Urothelium cell line (cell line): ENCODE measurements around the gene POPDC3.
"Not testable (repeated sequence)": the region's sequence is repeated elsewhere in the genome, so short reads cannot be mapped to it uniquely, and the experiment has no call there.

Experiments
- DNase-seq: peaks from one replicate; pipeline ENCODE4 v3.0.0; 2011; ENCODE audit warnings: low spot score, mixed read lengths
- FAIRE-seq: peaks from 2 replicates; lab custom pipeline; 2011; peaks lifted over from hg19 to GRCh38; lab: Jason Lieb, UNC

Gene POPDC3

DNA sequence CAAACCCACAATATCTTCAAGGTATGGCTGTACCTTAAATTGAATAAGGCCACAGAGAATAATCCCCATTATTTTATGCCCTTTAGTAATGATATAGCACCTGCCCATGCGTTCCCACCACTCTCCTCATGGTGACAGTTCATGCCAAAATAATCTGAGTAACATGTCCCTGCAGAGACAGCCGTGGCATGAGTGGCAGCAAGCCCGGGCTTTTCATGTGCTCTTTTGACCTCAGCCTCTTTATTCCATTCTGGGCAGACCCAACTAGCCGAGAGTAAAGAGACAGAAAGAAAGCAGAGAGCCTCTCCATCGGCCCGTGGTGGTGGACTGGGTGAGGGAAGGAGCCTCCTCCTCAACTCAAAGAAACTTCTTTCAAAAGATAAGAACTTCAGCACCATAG lies 19.9 kb upstream of the POPDC3 start:
- FAIRE-seq, result no peak
- no peak for DNase-seq

DNA sequence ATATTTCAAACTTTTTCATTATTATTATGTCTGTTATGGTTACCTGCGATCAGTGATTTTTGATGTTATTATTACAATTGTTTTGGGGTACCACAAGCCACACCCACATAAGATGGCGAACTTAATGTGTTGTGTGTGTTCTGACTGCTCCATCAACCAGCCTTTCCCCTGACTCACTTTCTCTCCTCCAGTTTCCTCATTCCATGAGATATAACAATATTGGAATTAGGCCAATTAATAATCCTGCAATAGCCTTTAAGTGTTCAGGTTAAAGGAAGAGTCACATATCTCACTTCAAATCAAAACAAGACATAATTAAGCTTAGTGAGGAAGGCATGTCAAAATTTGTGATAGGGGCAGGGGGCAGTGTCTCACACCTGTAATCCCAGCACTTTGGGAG lies 16.3 kb upstream of the POPDC3 start:
- FAIRE-seq (no peak), DNase-seq (no peak)

DNA sequence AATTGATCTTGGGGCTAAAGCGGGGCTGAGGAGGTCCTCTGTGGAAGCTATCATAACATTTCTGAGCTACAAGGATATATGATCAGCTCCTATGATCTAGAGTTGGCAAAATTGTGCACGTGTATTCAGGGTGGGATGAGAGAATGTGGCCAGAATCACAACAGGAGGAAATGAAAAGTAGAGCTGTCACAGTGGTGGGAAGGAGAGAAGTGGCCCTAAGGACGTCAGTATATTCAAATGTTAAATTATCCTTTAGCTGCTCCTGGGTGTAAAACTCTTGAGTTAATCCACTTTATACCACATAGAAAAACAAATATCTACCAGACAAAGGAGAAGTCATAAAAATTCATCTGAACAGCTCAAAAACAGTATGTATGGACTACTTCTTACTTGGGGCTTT lies 14.8 kb upstream of the POPDC3 start:
- DNase-seq (no peak), FAIRE-seq (no peak)

DNA sequence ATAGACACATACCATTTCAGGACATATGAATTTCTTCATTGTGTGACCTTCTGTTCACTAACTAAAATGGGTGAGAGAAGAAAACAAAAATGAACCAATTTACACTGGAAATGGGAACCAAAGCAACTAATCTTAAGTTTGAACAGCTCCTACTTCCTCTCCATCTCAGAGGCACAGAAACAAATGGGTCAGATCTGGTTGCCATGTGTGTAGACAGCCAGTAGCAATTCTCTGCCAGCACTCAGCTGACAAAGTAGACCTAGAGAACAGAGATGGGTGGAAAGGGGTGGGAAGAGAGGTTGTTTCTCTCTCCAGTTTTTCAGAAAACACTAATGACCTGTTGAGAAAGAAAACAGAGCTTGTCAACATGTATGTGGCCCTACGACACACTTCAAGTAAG lies 14.3 kb upstream of the POPDC3 start:
- no peak for DNase-seq
- no peak for FAIRE-seq

DNA sequence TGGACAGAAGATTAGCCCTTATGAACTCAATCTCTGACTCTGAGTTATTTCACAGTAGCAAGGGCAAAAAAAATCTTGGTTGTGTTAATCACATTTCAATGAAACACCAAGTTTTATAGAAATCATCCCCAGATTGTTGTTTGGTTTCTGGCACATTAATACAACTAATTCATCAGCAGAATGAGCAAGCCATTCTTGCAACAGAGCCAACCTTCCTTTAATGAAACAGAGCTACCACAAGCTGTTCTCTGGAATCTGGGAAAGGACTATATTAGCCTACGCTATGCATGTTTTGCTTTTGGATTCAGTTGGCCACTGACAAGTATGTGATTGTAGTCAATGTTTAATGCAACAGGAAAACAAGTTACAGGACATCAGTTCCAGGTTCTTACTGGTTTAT lies 13.8 kb upstream of the POPDC3 start:
- DNase-seq (no peak), FAIRE-seq (no peak)

DNA sequence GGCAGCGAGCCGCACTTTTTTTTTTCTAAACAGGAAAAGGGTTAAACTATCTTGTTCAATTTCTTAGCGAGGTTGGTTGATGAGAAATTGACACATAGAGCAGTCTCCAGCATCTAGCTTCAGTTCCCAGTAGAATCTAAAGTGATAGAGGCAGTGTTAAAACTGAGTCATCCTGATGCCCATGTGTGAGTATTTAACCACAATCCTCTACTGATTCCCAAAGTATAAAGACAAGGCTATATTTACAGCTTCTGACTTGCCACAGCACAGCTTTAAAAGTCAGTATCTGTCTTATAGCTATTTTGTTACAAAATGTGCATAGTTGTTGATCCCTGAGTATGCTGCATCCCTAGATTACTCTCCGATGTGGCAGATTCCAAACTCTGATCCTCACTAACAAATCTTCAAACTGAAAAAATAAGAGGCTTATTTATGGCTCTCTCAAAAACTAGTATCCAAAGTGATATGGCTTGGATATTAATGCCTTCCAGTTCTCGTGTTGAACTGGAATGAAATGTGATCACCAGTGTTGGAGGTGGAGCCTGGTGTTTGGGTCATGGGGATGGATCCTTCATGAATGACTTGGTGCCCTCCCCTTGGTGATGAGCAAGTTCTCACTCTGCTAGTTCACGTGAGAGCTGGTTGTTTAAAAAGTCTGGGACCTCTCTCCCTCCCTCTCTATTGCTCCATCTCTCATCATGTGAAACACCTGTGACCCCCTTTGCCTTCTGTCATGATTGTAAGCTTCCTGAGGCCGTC lies 13.1 kb upstream of the POPDC3 start:
- FAIRE-seq (no peak), DNase-seq (peak; percentile 18)

DNA sequence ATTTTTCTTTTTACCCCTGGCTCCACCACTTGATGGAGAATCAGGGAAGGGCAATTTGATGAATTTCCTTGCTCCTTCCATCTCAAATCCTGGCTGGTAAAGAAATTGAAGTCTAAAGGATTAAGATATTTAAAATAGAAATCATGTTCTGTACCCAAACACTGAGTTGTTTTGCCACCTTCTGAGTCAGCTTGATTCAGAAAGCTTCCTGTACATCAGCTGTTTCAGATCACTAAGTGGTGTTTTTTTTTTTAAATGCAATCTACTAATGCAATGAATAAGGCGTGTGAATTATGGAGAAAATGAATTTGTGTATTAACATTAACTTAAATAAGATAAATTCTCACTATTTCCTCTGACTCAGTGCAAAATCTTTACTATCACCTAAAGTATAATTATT lies 11.5 kb upstream of the POPDC3 start:
- no peak for DNase-seq
- FAIRE-seq, result no peak

DNA sequence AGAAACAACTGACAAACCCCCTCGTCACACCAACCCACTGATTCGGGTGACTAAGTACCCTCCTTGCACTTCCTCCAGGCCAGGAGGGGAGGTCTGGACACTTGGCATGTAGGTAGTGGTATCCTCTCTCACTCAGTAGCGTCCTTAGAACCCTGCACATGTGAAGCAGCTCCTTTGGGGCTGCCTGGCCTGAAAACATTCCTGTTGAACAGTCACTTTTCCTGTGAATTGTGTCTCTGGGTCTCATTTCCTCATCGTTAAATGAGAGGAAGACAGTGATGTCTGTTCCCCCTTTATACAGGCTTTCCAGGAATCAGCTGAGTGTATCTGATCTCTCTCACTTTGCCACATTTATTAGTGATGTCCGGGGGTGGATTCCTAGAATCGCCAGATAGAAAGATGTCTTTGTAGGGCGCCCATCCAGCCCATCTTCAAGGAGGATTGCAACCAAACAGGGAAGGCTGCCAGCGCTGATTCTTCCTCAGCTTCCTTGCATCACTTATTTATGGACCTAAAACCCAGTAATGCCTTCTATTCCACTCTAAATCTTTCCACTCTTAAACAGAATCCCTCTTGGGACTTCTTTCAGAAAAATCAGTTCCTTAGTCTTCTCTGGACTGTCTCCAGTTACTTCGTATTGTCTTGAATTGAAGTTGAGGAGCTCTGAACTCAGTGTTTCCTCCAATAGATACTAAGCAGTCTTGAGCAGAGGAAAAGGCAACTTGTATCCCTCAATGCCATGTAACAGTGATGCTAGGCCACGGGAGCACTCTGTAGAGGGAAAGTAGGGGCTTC lies 9.4 kb upstream of the POPDC3 start:
- FAIRE-seq (no peak), DNase-seq (no peak)

DNA sequence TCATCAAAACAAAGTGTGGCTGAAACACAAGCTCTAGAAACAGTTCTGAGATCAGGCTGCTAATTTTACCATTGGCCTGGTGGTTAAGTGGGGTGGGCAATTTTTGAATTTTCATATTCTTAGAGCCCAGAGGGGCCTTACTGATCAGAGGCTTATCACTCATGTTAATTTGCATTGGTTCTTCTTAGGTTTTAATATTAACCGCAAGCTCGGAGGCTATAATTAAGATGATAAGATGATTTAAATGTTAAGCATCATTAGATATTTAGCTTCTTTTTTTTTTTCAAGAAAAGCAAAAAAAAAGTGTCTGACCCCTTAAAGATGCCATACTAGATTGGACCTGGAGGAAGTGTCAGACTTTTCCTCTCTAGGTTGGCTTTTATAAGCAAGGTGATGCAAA lies 8.4 kb upstream of the POPDC3 start:
- DNase-seq, result no peak
- FAIRE-seq, result no peak

DNA sequence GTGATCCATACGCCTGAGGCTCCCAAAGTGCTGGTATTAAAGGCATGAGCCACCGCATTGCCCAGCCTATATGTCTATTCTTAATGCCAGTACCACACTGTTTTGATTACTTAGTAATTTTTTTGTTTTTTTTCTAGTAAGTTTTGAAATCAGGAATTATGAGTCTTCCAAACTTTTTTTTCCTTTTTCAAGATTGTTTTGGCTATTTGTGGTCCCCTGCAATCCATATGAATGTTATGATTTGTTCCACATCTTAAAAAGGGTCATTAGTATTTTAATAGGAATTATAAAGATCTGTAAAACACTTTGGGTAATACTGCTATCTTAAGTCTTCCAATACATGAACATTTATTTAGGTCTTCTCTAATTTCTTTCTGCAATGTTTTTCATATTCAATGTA lies 6.8 kb upstream of the POPDC3 start:
- FAIRE-seq, result no peak

DNA sequence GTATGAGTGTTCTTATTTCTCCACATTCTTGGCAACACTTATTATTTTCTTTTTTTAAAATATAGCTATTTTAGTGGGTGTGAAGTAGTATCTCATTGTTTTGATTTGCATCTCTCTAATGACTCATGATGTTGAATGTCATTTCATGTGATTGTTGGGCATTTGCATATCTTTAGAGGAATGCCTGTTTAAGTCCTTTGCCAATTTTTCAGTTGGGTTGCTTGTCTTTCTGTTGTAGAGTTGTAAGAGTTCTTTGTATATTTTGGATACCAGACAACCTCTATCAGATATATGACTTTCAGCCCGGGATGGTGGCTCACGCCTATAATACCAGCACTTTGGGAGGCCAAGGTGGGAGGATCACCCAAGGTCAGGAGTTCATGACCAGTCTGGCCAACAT lies 5.1 kb upstream of the POPDC3 start:
- FAIRE-seq, result no peak

More for the DNA sequence above, 6.8 kb upstream of the POPDC3 start:
- no peak for DNase-seq

DNA sequence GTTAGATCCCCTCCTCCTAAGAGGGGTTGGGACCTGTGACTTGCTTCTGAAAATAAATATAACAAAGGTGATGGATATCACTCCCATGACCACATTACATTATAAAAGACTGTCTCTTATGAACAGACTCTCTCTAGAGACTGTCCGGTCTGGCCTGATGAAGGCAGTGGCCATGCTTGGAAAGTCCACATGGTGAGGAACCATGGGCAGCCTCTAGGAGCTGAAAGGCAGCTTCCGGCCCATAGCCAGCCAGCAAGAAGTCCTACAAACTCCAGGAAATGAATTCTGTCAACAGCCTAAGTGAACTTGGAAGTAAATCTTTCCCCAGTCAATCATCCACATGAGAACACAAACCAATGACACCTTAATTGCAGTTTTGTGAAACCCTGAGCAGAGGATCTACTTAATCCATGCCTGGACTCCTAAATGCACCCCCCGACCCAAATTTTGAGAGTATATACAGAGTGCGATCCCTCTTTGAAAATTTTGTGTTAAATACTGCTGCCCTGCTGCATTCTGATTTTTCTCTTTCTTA lies 2.2 kb upstream of the POPDC3 start:
- FAIRE-seq (no peak), DNase-seq (no peak)

More for the DNA sequence above, 5.1 kb upstream of the POPDC3 start:
- DNase-seq, result no peak

DNA sequence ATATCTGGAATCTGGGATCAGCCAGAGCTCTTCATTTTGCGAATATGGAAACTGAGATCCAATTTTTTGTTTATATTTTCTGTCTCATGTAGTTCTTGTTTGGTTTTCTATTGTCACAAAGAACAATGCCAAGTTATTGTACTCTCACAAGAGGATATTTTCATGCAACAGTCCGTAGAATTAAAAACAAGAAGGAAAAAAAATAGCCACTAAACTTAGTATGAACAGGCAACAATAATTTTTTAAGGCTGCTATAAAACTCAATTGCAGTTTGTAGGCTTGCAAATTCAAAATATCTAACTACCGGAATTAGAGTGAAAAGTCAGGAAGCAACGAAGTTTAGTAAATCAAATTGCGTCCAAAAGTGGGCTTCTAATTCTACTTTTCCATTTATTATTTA lies 1.2 kb downstream of the POPDC3 start:
- DNase-seq, result no peak
- no peak for FAIRE-seq

DNA sequence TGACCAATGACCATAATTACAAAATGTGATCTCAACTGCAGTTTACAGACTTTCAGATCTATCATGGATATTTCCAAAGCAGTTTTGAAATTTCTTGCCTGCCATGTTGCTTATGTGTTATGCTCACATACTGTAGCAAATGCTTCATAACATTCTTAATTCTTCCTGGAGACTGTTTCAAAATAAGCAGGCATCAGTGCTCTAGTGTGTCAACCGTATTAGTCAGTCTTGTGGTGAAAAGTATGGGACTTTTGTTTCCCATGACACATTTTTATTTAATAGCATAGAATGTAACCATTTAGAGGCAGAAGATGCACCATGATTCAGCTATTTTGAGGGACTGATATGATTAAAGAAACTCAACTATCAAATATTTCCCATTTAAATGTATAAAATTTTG lies 1.7 kb downstream of the POPDC3 start:
- DNase-seq, result peak; percentile 6
- FAIRE-seq, result no peak

DNA sequence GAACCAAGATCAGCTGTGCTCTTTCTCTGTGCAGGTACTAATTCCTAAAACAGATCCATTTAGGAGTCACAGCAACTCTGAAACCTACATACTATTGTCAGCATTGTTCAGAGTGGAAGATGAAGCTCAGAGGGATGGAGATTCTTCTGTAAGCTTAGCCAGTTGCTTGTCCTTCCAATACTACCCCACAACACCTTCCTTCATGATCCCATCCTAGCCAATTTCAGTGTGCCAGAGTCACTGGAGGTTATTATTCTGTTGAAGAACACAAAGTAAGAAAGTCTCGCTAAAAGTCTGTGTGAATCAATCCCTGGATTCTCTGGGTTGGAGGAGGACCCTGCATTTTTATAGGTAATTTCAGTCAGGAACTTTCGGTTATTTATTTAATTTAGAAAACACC lies 2.3 kb downstream of the POPDC3 start:
- no peak for FAIRE-seq

DNA sequence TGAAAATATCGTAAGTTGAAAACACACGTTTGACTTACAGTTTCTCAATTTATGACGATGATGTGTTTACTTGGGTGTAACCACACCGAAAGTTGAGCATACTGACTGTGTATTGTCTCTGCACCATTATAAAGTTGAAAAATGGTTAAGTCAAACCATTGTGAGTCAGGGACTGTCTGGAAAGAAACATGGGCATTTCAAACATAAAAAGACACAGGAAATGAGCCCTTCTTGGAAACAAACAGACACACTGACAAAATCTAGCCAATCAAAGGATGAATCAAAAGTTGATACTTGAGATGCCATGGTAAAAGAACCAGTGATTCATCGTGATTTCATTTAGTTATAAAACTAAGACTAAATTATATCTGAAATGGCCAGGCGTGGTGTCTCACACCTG lies 5.3 kb downstream of the POPDC3 start:
- no peak for FAIRE-seq
- DNase-seq, result peak; percentile 11

More for the DNA sequence above, 2.3 kb downstream of the POPDC3 start:
- DNase-seq, result no peak

DNA sequence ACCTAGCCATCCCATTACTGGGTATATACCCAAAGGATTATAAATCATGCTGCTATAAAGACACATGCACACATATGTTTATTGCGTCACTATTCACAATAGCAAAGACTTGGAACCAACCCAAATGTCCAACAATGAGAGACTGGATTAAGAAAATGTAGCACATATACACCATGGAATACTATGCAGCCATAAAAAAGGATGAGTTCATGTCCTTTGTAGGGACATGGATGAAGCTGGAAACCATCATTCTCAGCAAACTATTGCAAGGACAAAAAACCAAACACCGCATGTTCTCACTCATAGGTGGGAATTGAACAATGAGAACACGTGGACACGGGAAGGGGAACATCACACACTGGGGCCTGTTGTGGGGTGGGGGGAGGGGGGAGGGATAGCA lies 7.3 kb downstream of the POPDC3 start:
- DNase-seq, result not testable (repeated sequence)

DNA sequence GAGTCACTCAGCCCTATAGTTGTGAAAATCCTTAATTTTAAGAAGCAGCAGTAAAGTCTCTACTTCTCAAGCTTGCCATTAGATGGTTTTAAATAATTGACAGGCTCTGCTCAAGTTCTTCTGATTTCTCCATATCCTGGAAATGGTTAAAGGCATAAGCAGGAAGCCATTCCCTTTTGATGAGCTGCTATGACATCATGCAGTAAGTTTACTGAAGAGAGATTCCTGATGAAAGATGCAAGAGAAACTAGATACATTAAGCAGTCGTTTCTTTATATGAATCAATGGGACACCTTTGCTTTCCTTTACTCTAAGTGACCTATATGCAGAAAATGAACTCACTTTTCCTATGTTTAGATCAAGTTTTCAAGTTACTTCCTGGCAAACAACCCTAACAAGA lies 9.8 kb downstream of the POPDC3 start:
- FAIRE-seq, result no peak
- no peak for DNase-seq

More for the DNA sequence above, 7.3 kb downstream of the POPDC3 start:
- FAIRE-seq, result not testable (repeated sequence)

DNA sequence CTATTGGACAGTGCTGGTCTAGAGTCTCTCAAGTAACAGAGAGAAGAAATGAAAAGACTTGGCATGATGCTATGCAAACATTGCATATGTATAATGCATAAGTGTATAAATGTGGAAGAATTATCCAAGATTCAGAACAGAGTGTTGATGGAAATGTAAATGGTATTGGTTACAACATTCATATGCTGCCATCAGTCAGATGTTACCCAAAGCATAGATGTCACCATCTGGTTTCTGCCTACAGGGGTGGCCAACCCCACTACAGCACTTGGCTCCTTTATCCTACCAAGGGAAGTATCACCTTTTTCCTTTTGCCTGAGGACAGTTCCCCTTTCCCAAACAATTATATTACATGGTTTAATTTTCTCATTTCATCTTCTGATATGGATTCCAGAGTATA lies 11.9 kb downstream of the POPDC3 start:
- DNase-seq (no peak), FAIRE-seq (no peak)

DNA sequence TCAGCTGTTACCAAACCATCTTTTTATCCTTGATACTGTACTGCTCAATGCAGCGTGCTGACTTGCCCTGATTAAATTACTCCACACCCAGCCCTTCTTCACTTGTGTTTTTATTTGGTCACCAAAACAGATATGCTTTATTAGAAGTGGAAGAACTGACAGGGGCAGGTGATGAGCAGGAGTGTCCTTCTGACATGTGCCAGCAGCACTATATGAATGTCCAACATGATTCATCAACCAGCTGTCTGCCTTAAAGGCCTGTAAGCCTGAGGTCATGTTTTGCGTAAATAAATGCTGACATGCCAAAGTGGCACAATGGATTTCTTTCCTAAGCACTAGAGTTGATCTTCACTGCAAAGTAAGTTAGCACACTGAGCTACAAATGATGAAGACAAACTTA lies 15.4 kb downstream of the POPDC3 start:
- no peak for FAIRE-seq
- no peak for DNase-seq

DNA sequence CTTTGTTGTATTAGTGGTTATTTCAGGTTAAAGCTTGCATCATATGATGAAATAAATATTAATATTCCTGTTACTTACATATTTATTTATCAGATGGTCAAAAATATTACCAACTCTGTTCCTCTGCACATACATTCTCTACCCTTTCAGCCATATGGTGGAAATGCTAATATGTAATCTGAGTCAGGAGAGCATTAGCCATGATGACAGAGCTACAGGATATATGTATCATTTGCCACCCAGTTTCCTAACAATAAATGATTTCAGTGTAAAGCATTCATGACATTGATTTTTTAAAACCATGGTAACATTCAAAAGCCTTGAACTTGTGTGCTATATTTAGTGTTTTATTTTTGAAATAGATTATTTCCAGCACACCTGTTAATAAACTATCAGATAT lies 16.6 kb downstream of the POPDC3 start:
- FAIRE-seq, result no peak
- DNase-seq, result no peak

DNA sequence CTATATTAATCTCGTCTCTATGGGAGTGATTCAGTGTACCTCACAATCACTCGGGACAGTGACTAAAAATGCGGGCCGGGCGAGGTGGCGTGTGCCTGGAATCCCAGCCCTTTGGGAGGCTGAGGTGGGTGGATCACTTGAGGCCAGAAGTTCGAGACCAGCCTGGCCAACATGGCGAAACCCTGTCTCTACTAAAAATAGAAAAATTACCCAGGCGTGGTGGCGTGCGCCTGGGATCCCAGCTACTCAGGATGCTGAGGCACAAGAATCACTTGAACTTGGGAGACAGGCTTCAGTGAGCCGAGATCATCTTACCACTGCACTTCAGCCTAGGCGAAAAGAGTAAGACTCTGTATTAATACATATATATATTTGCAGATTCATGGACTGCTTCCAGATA lies 17.4 kb downstream of the POPDC3 start:
- DNase-seq (no peak), FAIRE-seq (no peak)
